Omental fat pad (tissue), 4 donors: Measurements from ENCODE around the gene RHBDF2. TPM values are rescaled to one million over a fixed set of nuclear protein-coding genes. Genes with fewer than 3 reads are reported as not detected.
A peak's percentile ranks its signal among the peaks of the same experiment; 100 is the strongest.

Source experiments
- ATAC-seq: fragments of 150-250 bp; one replicate; pipeline ENCODE4 v1.9.1; 2016; ENCODE audit warnings: mild to moderate bottlenecking, moderate library complexity; ENCODE audit not compliant: low FRiP score
- DNase-seq: peaks from one replicate; pipeline ENCODE4 v3.0.0-alpha.2; 2019; ENCODE audit warnings: low spot score
- total RNA-seq, 4 donors: library from RNA; depleted of rRNA; stranded (reverse); fragments of >200 nt; gene quantifications; one replicate each; pipeline ENCODE4 v1.1.0, GENCODE V29; 2016
- TF ChIP-seq, protein P1 (sequence below), 3 donors: fragments of 450-650 bp; IDR thresholded peaks; one replicate each; pipeline ENCODE4 v1.5.1; 2016 to 2017; ENCODE audit warnings: antibody characterized with exemption in 3 of 3, mild to moderate bottlenecking in 3 of 3, moderate library complexity in 2 of 3

RHBDF2 gene
- total RNA-seq, 4 donors from 2014 or later, result 29.9 to 77.9 (median 56.7) TPM

DNA sequence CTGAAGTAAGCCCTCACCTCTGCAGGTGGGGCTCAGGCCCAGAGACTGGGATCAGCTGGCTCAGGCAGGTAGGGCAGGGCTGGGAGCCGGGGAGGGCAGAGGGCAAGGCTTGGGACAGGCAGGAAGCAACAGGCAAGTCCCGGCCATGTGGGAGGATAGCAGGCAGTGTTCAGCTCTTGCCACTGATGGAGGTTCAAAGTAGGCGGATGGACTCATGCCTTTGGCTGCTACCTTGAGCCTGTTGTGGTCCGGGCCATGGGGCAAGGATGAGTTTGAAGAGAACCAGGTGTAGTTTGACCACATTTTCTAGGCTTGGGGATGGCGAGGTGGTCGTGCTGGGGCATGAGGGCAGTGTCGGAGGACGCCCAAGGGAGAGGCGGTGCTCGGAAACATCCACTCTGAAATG lies 41.3 kb upstream of the RHBDF2 start:
- ATAC-seq (no peak), DNase-seq (no peak)
- TF ChIP-seq, protein P1, sequence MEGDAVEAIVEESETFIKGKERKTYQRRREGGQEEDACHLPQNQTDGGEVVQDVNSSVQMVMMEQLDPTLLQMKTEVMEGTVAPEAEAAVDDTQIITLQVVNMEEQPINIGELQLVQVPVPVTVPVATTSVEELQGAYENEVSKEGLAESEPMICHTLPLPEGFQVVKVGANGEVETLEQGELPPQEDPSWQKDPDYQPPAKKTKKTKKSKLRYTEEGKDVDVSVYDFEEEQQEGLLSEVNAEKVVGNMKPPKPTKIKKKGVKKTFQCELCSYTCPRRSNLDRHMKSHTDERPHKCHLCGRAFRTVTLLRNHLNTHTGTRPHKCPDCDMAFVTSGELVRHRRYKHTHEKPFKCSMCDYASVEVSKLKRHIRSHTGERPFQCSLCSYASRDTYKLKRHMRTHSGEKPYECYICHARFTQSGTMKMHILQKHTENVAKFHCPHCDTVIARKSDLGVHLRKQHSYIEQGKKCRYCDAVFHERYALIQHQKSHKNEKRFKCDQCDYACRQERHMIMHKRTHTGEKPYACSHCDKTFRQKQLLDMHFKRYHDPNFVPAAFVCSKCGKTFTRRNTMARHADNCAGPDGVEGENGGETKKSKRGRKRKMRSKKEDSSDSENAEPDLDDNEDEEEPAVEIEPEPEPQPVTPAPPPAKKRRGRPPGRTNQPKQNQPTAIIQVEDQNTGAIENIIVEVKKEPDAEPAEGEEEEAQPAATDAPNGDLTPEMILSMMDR (IDR thresholded peaks at IDR 0.05), result no peak

- ATAC-seq (no peak), DNase-seq (no peak)
- TF ChIP-seq, protein P1 (IDR thresholded peaks at IDR 0.05), result no peak
These were observed 40.7 kb upstream of the RHBDF2 start for GRCh38 chr17:76541739-76542454.

DNA sequence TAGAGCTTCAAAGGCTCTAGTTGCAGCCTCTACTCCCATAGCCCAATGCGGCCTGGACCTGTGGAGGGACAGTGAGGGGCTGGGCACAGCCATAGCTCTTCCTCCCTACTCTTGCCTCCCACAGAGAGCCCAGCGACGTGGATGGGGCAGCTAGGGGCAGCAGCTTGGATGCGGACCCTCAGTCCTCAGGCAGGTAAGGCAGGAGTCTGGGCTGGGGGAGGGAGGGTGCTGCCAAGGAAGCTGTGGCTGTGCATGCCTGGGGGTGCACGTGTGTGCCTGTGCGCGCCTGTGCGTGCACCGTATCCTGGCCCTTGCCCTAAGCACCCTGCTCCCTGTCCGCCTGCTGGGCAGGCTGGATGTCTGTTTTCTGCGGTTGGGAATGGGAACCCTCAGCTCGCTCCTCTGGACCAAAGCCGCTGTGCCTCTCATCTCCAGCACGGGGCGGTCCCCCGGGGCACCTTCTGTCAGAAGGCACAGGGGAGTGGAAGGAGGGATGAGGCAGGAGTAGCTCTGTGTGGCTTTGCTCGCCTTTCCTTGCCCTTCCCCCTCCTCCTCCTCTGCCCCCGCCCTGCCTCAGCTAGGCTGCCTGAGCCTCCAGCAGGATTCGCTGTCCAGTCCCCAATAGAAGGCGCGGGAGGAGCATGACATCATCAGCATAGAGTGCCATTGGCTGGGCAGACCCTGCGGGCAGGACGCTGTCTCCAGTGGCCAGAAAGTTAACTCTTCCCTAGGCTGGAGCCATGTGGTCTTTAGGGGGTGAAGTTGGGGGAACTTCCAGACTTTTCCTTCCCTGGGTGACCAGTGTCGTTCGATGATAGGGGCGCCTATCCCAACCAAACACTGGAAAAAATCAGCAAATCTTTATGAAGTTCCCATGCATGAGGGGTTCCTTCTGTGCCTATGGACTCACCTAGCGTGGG lies 39.4 kb upstream of the RHBDF2 start:
- ATAC-seq, result peak; percentile 94
- peak; percentile 73 for DNase-seq
- TF ChIP-seq, protein P1 (IDR thresholded peaks at IDR 0.05), result no peak

DNA sequence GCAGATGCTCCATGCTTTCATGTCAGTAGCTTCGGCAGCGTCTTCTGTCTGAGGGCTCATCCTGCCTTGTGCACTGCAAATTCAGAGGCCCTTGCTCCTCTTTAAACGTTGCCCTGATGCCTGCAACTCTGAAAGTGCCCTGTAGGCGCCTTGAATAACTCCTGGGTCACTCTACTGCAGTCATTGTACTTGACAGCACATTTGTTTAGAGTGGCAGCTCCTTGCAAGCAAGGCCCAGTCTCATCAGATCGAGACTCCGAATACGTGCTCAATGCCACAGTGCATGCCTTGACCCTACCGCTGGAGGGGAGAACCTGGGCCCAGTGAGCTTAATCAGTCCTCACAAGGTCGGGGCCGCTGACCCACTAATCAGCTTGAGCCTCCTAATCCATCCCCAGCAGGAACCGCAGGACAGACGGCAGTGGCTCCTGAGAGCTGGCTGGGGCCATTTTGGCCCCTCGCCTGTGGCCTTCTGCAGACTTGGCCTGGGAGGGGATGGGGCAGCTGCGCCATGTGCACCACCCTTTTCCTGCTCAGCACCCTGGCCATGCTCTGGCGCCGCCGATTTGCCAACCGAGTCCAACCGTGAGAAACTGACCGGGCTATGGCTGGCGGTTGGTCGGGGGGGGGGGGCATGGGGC lies 38.5 kb upstream of the RHBDF2 start, which contains the start of gene PRCD:
PRCD (plus strand) TSS at position 414 of the 641 bp plus-strand sequence; CDS start at position 512, 98 bp downstream.
- no peak for DNase-seq
- no peak for ATAC-seq
- TF ChIP-seq, protein P1 (IDR thresholded peaks at IDR 0.05), result no peak

DNA sequence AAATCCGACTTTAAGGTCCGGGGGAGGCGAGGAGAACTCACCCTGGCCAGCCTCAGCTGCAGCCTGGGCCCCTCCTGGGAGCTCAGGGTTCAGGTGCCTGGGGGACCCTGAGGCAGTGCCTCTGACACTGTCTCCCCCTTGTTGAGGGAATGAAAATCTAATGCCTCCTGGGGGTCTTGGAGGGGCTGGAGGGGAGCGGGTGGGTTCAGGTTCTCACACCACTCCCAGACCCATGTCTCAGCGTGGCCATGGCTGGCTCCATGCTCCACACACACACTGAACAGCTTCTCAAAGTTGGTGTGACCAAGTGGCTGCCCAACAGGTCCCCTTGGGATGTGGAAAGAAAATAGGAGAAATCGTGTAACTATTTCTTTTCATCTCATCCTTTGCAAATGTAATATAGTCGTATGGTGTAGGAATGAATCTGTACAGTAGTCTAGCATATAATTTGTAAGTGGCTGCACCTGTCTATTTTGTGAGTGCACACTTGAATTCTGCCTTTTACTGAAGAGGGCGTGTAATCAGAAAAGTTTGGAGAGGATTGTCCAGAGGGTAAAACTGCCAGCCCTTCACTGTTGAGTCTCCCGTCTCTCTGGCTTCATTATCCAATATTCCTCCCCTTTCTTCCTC lies 37.8 kb upstream of the RHBDF2 start:
- TF ChIP-seq, protein P1 (IDR thresholded peaks at IDR 0.05), result no peak
- ATAC-seq (no peak), DNase-seq (no peak)

DNA sequence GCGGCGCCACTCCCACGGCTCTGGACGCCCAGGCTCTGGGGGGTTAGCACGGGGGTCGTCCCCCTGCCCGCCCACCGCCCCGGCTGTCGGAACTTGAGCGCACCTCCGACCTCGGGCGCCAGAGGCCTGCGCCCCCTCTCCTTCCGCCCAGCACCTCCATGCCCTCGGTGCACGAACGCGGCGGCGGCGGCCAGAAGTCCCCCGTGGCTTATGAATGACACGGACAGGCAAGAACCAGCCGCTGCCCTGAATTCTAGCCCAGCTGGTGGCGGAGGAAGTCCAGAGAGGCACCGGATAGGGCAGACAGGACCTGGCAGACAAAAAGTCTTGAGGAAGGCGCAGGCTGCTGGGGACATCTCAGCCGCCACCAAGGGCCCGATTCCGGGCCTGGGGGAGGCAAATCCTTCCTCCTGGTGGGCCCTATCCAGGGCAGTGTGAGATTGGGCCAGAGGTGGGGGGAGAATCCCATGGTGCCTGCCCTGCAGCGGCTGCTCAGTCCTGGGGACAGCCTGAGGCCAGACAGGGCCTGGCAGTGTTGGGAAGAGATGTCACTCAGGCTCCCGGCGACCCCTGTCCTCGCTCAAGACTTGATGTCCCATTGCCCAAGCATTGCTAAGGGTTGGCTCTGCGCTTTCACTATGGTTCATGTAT lies 37.2 kb upstream of the RHBDF2 start:
- no peak for ATAC-seq
- TF ChIP-seq, protein P1 (IDR thresholded peaks at IDR 0.05), result no peak
- DNase-seq, result no peak
